GM23338 (cell line): ENCODE results near the gene ARID1B. TPM values are rescaled to one million over a fixed set of nuclear protein-coding genes. Genes with fewer than 3 reads are reported as not detected.
A peak's percentile ranks its signal among the peaks of the same experiment; 100 is the strongest.

ENCODE experiments used
- ATAC-seq: fragments of 200-7000 bp; cut with Tn5 transposase; 3 replicates; pipeline ENCODE4 v1.9.1; 2020
- DNase-seq: peaks from one replicate; pipeline ENCODE4 v3.0.0-alpha.2; 2015; ENCODE audit warnings: low spot score
- H2AFZ ChIP-seq: fragments of 200-600 bp; sonication (generic); 2 replicates; pipeline ENCODE4 v1.8.0; 2016; ENCODE audit warnings: antibody characterized with exemption, mild to moderate bottlenecking, moderate library complexity
- H3F3A ChIP-seq: fragments of 200-600 bp; sonication (generic); replicated peaks from 2 replicates; pipeline ENCODE4 v1.8.0; 2017; ENCODE audit warnings: antibody characterized with exemption, mixed run types, low read depth
- H3K27ac ChIP-seq: fragments of 200-600 bp; sonication (generic); 2 replicates; pipeline ENCODE4 v1.6.1; 2016; ENCODE audit warnings: low read depth
- H3K27me3 ChIP-seq: fragments of 200-600 bp; sonication (generic); 2 replicates; pipeline ENCODE4 v1.8.0; 2016; ENCODE audit warnings: mild to moderate bottlenecking, mixed run types, moderate library complexity; ENCODE audit not compliant: insufficient read depth
- H3K36me3 ChIP-seq: fragments of 200-600 bp; sonication (generic); 2 replicates; pipeline ENCODE4 v1.8.0; 2016; ENCODE audit warnings: mild to moderate bottlenecking; ENCODE audit not compliant: insufficient read depth
- H3K4me1 ChIP-seq: fragments of 200-600 bp; sonication (generic); 2 replicates; pipeline ENCODE4 v1.8.0; 2016; ENCODE audit warnings: mild to moderate bottlenecking, moderate library complexity; ENCODE audit not compliant: insufficient read depth
- H3K4me2 ChIP-seq: fragments of 200-600 bp; sonication (generic); 2 replicates; pipeline ENCODE4 v1.7.1; 2017; ENCODE audit warnings: mixed run types
- H3K4me3 ChIP-seq: fragments of 200-600 bp; sonication (generic); 2 replicates; pipeline ENCODE4 v1.6.1; 2016; ENCODE audit warnings: mixed run types
- H3K79me2 ChIP-seq: fragments of 200-600 bp; sonication (generic); replicated peaks from 2 replicates; pipeline ENCODE4 v1.8.0; 2017; ENCODE audit warnings: mild to moderate bottlenecking; ENCODE audit not compliant: insufficient read depth
- H3K9me2 ChIP-seq: fragments of 200-600 bp; sonication (generic); 2 replicates; pipeline ENCODE4 v1.8.0; 2017; ENCODE audit not compliant: insufficient read depth
- H4K20me1 ChIP-seq: fragments of 200-600 bp; sonication (generic); replicated peaks from 2 replicates; pipeline ENCODE4 v1.8.0; 2017; ENCODE audit warnings: mild to moderate bottlenecking; ENCODE audit not compliant: insufficient read depth
- H3K27ac Mint-ChIP-seq: 2 replicates; pipeline ENCODE4 v1.8.0; 2020; ENCODE audit warnings: inconsistent platforms, mild to moderate bottlenecking, moderate library complexity, mixed read lengths
- H3K27me3 Mint-ChIP-seq: 3 replicates; pipeline ENCODE4 v1.8.0; 2022; ENCODE audit warnings: low read depth, mild to moderate bottlenecking, moderate library complexity, mixed read lengths, inconsistent platforms; ENCODE audit not compliant: insufficient read depth, poor library complexity
- H3K36me3 Mint-ChIP-seq: 3 replicates; pipeline ENCODE4 v1.8.0; 2021; ENCODE audit warnings: low read depth, mild to moderate bottlenecking, inconsistent platforms, moderate library complexity, mixed read lengths
- H3K4me1 Mint-ChIP-seq: 3 replicates; pipeline ENCODE4 v1.8.0; 2020; ENCODE audit warnings: mild to moderate bottlenecking, inconsistent platforms, mixed read lengths
- H3K4me3 Mint-ChIP-seq: 3 replicates; pipeline ENCODE4 v1.8.0; 2021; ENCODE audit warnings: moderate library complexity, mild to moderate bottlenecking, inconsistent platforms, mixed read lengths
- H3K9me3 Mint-ChIP-seq: 3 replicates; pipeline ENCODE4 v1.8.0; 2020; ENCODE audit warnings: moderate library complexity, mild to moderate bottlenecking, inconsistent platforms, mixed read lengths
- CREB1 ChIP-seq: fragments of 250-450 bp; sonication (Bioruptor Pico); IDR thresholded peaks from 2 replicates; pipeline ENCODE4 v1.5.0; 2020; ENCODE audit warnings: low read depth, mild to moderate bottlenecking, moderate library complexity
- EZH2phosphoT487 ChIP-seq: fragments of 200-600 bp; sonication (generic); IDR thresholded peaks from one replicate; pipeline ENCODE4 v1.8.1; 2018; ENCODE audit warnings: antibody characterized with exemption; ENCODE audit not compliant: unreplicated experiment
- POLR2AphosphoS5 ChIP-seq: IDR thresholded peaks from 2 replicates; pipeline ENCODE4 v1.6.1; 2016; ENCODE audit warnings: antibody characterized with exemption, low read depth
- REST ChIP-seq: IDR thresholded peaks from one replicate; pipeline ENCODE4 v1.6.1; 2018; ENCODE audit warnings: antibody characterized with exemption; ENCODE audit not compliant: unreplicated experiment
- ZNF331 ChIP-seq: fragments of 250-450 bp; sonication (Bioruptor Pico); IDR thresholded peaks from 2 replicates; pipeline ENCODE4 v1.5.0; 2020; ENCODE audit warnings: low read depth, mild to moderate bottlenecking, moderate library complexity
- ZNF462 ChIP-seq: fragments of 250-450 bp; sonication (Bioruptor Pico); IDR thresholded peaks from 2 replicates; pipeline ENCODE4 v1.5.0; 2020; ENCODE audit warnings: mild to moderate bottlenecking, moderate library complexity
- polyA plus RNA-seq: library from polyadenylated mRNA; unstranded; fragments of >200 nt; fragmentation: Nextera tagmentation; extraction: Ambion mirVana; gene quantifications from 2 replicates; pipeline ENCODE4 v1.2.1, GENCODE V29; 2016
- total RNA-seq: library from RNA; depleted of rRNA; stranded (reverse); fragments of >200 nt; shearing (Covaris generic); gene quantifications from 2 replicates; pipeline ENCODE4 v1.2.3, GENCODE V29; 2014

ARID1B gene
- total and polyA plus RNA-seq, 2 experiments from 2014 or later = 59.3 to 72.2 TPM

- DNase-seq (peak; percentile 43), ATAC-seq (peak; percentile 59)
- no peaks in the 10 kb centered on the region for H3K36me3 ChIP-seq
- H3K4me1 ChIP-seq = peaks cover 15% of the 10 kb centered on the region
- Mint-ChIP-seq H3K9me3 (peaks cover 8% of the 10 kb centered on the region; the same call in 2 of the 3 replicates), H3K27me3 (peaks cover 50% of the 10 kb centered on the region), H3K4me3 (peak overlapping the region; percentile 91; the same call in 2 of the 3 replicates), H3K27ac (no peak overlapping the region), H3K36me3 (no peaks in the 10 kb centered on the region; the same call in 2 of the 3 replicates), H3K4me1 (peaks cover 29% of the 10 kb centered on the region)
- peak overlapping the region; percentile 96 for H2AFZ ChIP-seq
- no peak overlapping the region for H3K27ac ChIP-seq
- no peak for TF ChIP-seq POLR2AphosphoS5
- no peak for TF ChIP-seq CREB1 (CRISPR knock-in tag)
- TF ChIP-seq ZNF331 (CRISPR knock-in tag) = no peak
- TF ChIP-seq EZH2phosphoT487 = no peak
- TF ChIP-seq ZNF462 (CRISPR knock-in tag) = no peak
- TF ChIP-seq REST = no peak
- H3K4me3 ChIP-seq = peak overlapping the region; percentile 90
- H3F3A ChIP-seq = 0 out of 2 replicates have a peak, but pooled peaks cover 3% of the 10 kb centered on the region
- peaks cover 9% of the 10 kb centered on the region for H3K9me2 ChIP-seq
- peak overlapping the region; percentile 93 for H3K4me2 ChIP-seq
- H4K20me1 ChIP-seq = no peaks in the 10 kb centered on the region
- H3K79me2 ChIP-seq = no peaks in the 10 kb centered on the region
- peaks cover 38% of the 10 kb centered on the region for H3K27me3 ChIP-seq
Measured at GRCh38 chr6:157236040-157236725, 459.0 kb downstream of the ARID1B start.
